ENCODE data around the gene TMEM196. TPM values are rescaled to one million over a fixed set of nuclear protein-coding genes. Genes with fewer than 3 reads are reported as not detected.

The TMEM196 gene
- 1 to 10 TPM in 1 of 4 donors, not detected in 3; 3.4 TPM for total RNA-seq

DNA sequence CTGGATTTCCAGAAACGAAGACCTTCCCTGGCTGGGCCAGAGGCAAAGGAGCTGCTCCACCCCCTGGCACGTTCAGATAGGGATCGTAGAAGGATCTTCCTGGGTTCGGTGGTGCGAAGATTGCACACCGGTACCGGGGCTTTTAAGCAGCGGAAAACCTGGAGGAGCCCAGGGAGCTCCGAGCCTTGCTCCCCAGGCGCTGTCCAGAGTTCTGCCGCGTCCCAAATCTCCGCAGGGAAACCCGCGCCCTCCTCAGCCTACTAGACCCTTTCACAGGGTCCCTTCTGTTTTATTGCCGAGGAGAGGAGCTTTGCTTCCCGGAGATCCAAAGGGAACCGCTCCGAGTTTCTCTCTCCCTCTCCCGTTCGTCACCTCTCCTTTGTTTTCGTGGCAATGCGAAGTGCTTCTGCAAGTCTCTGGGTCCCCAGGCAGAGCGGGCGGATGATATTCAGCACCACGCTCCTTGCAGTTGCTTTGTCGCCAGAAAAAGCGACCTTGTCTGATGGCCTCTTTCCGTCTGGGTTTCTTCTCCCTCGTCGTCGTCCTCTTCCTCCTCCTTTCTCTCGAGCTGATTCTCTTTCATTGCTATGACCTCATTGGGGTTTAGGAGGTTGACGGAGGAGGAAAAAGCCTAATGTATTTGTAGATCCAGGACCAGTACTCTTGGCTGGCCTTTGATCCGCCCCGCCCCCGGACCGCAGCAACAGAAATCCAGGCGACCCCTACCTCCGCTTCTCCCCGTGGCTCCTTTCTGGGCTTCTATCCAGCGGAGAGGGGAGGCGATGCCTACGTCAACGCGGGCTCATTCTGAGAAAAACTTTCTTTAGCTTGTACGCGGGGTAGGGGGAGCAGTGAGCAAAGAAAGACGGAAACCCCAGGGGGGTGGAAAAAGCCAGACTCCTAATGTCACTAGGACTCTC lies at the start of gene TMEM196:
TSS of gene TMEM196 (minus strand) at position 777 of the 920 bp plus-strand sequence. CDS start 921 bp downstream, outside the sequence.
- in situ Hi-C loops (cut with MboI; ENCODE audit: low pct_ligation_motif_present in 1 of 4, low pct_unique_long_range_greater_than_20kb in 1 of 4, low sequenced_read_pairs in 3 of 4) (loop anchor here in 3 of 4 donors (25.0 kb wide), 3 partner anchors 389 to 814 kb away; partner anchors contain the start of gene ITGB8 (in 1 of the 3)), intact Hi-C loops (cut with DNase I; ENCODE audit: low total_unique reads) (no loop called here)
- WGBS, 2 donors (ENCODE audit: low coverage in 1 of 2), result 0 to 11% methylated on average over 5 to 49 of the region's 49 CpGs
- no peak for TF ChIP-seq POLR2AphosphoS5 (IDR thresholded peaks at IDR 0.05)
- TF ChIP-seq, protein P1, sequence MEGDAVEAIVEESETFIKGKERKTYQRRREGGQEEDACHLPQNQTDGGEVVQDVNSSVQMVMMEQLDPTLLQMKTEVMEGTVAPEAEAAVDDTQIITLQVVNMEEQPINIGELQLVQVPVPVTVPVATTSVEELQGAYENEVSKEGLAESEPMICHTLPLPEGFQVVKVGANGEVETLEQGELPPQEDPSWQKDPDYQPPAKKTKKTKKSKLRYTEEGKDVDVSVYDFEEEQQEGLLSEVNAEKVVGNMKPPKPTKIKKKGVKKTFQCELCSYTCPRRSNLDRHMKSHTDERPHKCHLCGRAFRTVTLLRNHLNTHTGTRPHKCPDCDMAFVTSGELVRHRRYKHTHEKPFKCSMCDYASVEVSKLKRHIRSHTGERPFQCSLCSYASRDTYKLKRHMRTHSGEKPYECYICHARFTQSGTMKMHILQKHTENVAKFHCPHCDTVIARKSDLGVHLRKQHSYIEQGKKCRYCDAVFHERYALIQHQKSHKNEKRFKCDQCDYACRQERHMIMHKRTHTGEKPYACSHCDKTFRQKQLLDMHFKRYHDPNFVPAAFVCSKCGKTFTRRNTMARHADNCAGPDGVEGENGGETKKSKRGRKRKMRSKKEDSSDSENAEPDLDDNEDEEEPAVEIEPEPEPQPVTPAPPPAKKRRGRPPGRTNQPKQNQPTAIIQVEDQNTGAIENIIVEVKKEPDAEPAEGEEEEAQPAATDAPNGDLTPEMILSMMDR (IDR thresholded peaks at IDR 0.05), result no peak
- TF ChIP-seq POLR2A (IDR thresholded peaks at IDR 0.05), result no peak
- TF ChIP-seq EP300 (IDR thresholded peaks at IDR 0.05; ENCODE audit: low read depth), result no peak
- DNase-seq, result no peak
- Histone ChIP-seq H3K27ac (no peak within 1 kb of the TSS), H3K36me3 (no peaks in the 10 kb centered on the region), H3K27me3 (peaks cover 51% of the 10 kb centered on the region), H3K4me1 (peaks cover 0 to 14% (median 8%) of the 10 kb centered on the region in 4 donors), H3K9me3 (no peaks in the 10 kb centered on the region), H3K4me3 (peak within 1 kb of the TSS in 1 of 4 donors; percentile 25)

DNA sequence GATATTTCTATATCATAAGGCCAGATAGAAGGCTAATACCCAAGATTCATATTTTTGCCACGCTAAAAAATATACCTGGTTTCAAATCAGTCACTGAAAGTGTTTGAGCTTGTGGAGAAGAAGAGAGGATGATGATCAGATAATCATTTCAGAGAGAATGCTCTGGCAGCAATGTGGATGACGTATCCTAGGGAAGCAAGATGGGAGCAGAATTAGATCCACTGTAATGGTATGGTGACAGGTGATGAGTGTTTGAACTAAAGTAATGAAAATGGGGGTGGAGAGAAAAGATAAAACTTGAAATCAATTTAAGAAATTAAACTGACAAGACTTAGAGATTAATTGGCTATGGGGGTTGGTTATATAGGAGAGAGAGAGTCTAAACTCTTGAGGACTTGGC lies 42.7 kb upstream of the TMEM196 start:
- no peak overlapping the region for H3K4me3 ChIP-seq
- no peaks in the 10 kb centered on the region for H3K27me3 ChIP-seq
- 51 to 77% methylated on average over 2 of the region's 2 CpGs for WGBS, 2 donors (ENCODE audit: low coverage in 1 of 2)
- in situ Hi-C loops (cut with MboI; ENCODE audit: low pct_ligation_motif_present in 1 of 4, low pct_unique_long_range_greater_than_20kb in 1 of 4, low sequenced_read_pairs in 3 of 4) (no loop called here), intact Hi-C loops (cut with DNase I; ENCODE audit: low total_unique reads) (no loop called here)
- no peak overlapping the region for H3K27ac ChIP-seq
- TF ChIP-seq, protein P1 (IDR thresholded peaks at IDR 0.05), result no peak
- no peak for TF ChIP-seq EP300 (IDR thresholded peaks at IDR 0.05; ENCODE audit: low read depth)
- TF ChIP-seq POLR2AphosphoS5 (IDR thresholded peaks at IDR 0.05), result no peak
- no peak for TF ChIP-seq POLR2A (IDR thresholded peaks at IDR 0.05)
- H3K4me1 ChIP-seq, result no peaks in the 10 kb centered on the region
- no peak for DNase-seq
- no peaks in the 10 kb centered on the region for H3K9me3 ChIP-seq
- no peaks in the 10 kb centered on the region for H3K36me3 ChIP-seq

DNA sequence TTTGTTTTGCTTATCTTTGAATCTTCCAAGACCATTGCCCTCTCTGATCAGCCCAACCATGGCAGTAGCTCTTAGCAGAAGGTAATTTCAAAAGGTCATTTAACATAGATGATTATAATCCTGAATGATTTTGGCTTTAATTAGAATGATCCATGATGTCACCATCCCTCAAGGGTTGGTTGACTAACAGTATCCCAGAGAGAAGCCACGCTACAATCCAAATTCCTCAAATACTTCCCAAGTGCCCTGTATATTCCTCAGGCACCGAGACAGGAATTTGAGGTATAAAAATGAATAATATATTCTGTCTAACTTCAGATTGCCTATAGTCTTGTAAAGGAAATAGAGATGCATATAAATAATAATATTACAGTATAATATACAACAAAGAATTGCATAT lies 42.1 kb upstream of the TMEM196 start:
- Histone ChIP-seq H3K27me3 (no peaks in the 10 kb centered on the region), H3K36me3 (no peaks in the 10 kb centered on the region), H3K27ac (no peak overlapping the region), H3K4me1 (no peaks in the 10 kb centered on the region), H3K4me3 (no peak overlapping the region), H3K9me3 (no peaks in the 10 kb centered on the region)
- TF ChIP-seq POLR2AphosphoS5 (IDR thresholded peaks at IDR 0.05), result no peak
- no peak for TF ChIP-seq EP300 (IDR thresholded peaks at IDR 0.05; ENCODE audit: low read depth)
- TF ChIP-seq, protein P1 (IDR thresholded peaks at IDR 0.05), result no peak
- DNase-seq, result no peak
- in situ Hi-C loops (cut with MboI; ENCODE audit: low pct_ligation_motif_present in 1 of 4, low pct_unique_long_range_greater_than_20kb in 1 of 4, low sequenced_read_pairs in 3 of 4) (no loop called here), intact Hi-C loops (cut with DNase I; ENCODE audit: low total_unique reads) (no loop called here)
- WGBS, 2 donors (ENCODE audit: low coverage in 1 of 2), result 20 to 44% methylated on average over 2 of the region's 2 CpGs

DNA sequence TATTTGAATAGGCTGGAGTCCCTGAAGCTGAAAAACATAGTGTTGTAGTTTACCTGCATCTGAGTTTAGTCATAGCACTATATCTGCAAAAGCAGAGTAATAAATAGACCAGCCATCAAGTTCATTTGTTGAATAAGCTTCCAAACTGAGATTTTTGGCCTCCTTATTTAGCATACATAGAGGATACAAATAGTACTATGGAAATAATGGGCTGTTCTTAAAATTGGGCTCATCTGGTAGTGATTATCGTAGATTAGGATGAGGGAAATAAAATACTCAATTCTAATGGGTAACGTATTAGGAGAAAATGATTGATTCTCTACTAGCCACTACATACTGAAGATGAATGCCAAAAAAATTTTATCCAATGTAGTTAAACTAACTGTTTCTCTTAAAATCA lies 41.4 kb upstream of the TMEM196 start:
- Histone ChIP-seq H3K27me3 (no peaks in the 10 kb centered on the region), H3K4me1 (no peaks in the 10 kb centered on the region), H3K4me3 (no peak overlapping the region), H3K27ac (no peak overlapping the region), H3K36me3 (no peaks in the 10 kb centered on the region), H3K9me3 (no peaks in the 10 kb centered on the region)
- TF ChIP-seq, protein P1 (IDR thresholded peaks at IDR 0.05), result no peak
- no peak for TF ChIP-seq POLR2A (IDR thresholded peaks at IDR 0.05)
- TF ChIP-seq POLR2AphosphoS5 (IDR thresholded peaks at IDR 0.05), result no peak
- TF ChIP-seq EP300 (IDR thresholded peaks at IDR 0.05; ENCODE audit: low read depth), result no peak
- in situ Hi-C loops (cut with MboI; ENCODE audit: low pct_ligation_motif_present in 1 of 4, low pct_unique_long_range_greater_than_20kb in 1 of 4, low sequenced_read_pairs in 3 of 4) (no loop called here), intact Hi-C loops (cut with DNase I; ENCODE audit: low total_unique reads) (no loop called here)
- 75% methylated on average over 2 of the region's 2 CpGs for WGBS, 2 donors (ENCODE audit: low coverage in 1 of 2)
- DNase-seq, result no peak

All from transverse colon (tissue), 4 donors.